Measurements from ENCODE around the gene CATSPERD.

Gene CATSPERD

GRCh38 chr19:5719961-5720790, at the start of gene CATSPERD, which contains the start of gene LONP1:
TSS of gene CATSPERD (plus strand) at chr19:5720637. CDS start at chr19:5720738, 101 bp downstream.
TSS of gene LONP1 (minus strand) at chr19:5720146. CDS start at chr19:5720132, 14 bp downstream.
- peak; percentile 94 for DNase-seq

- DNase-seq, result no peak
Measured at GRCh38 chr19:5671600-5671999, 48.8 kb upstream of the CATSPERD start.

DNA sequence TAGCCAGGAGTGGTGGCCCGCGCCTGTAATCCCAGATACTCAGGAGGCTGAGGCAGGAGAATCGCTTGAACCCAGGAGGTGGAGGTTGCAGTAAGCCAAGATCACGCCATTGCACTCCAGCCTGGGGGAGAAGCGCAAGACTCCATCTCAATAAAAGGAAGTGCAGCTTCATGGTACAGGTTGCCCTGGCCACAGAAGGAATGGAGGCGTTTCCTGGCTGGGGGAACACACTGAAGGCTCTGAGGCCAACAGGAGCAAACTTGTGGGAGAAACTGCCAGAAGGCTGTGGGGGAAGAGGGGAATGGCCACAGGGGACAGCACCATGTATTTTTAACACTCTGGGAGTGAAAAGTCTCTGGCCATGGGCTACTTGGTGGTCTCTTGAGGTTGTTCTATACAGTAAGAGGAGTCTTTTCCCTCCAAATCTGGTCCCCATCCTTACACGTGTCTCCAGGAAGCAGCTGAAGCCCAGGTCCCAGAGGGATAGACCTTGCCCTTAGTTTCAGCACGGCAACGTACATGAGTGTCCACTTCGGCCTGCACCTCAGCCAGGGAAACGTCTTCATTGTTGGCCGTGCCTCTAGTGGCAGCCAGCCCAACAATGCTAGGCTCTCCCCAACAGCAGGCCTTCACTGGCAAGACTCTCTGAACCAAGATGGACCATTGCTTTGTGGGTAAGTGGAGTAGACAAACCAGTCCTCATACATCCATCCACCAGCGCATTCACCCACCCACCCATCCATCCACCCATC, 47.6 kb upstream of the CATSPERD start:
- DNase-seq, result no peak

DNA sequence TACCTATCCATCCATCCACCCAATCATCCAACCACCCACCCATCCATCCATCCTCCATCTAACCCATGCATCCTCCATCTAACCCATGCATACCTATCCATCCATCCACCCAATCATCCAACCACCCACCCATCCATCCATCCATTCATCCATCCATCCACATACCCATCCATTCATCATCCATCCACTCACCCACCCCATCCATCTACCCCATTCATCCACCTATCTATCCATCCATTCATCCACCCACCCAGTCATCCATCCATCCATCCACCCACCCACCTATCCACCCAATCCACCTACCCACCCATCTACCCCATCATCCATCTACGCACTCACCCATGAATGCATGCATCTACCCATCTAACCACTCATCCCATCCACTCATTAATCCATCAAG, 46.7 kb upstream of the CATSPERD start:
- no peak for DNase-seq

- no peak for DNase-seq
Measured at GRCh38 chr19:5674714-5675113, 45.7 kb upstream of the CATSPERD start.

GRCh38 chr19:5676105-5676771, 44.2 kb upstream of the CATSPERD start:
- no peak for DNase-seq

DNA sequence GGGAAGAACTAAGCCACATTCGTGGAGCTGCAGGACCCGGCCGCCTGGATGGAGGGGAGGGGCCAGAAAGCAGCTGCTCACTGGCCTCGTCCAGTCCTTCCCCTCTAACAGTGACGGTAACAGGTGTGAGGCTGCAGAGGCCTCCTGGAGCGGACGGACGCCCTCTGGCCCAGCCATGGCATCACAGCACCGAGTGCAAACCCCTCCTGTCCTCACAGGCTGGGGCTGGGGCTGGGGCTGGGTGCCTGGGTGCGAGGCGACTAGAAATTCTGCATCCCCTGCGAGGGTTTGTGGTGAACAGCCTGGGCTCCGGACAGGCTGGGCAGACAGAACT, 43.7 kb upstream of the CATSPERD start:
- no peak for DNase-seq

GRCh38 chr19:5677136-5677535, 43.3 kb upstream of the CATSPERD start:
- no peak for DNase-seq

DNA sequence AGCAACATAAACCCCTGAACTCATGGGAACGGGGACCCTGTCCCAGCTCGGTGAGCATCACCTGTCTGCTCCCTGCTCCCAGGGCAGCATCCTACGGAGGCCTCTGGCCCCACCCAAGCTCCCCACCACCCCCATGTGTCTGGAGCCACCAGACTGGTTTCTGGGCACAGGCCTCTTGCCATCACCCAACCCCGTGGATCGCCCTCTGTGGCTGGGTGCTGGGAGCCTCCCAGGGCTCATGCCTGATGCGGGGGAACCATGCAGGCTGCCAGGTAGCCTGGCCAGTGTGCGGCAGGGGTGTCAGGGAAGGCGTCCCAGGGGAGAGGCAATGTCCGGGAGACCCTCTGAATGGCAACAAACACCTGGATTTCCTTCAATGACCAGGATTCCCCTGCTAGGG, 42.9 kb upstream of the CATSPERD start:
- DNase-seq, result no peak

- DNase-seq, result no peak
Measured at GRCh38 chr19:5678071-5678718, 42.2 kb upstream of the CATSPERD start.

GRCh38 chr19:5679289-5680083, 41.0 kb upstream of the CATSPERD start:
- no peak for DNase-seq

GRCh38 chr19:5680084-5680436, 40.4 kb upstream of the CATSPERD start:
- no peak for DNase-seq

DNA sequence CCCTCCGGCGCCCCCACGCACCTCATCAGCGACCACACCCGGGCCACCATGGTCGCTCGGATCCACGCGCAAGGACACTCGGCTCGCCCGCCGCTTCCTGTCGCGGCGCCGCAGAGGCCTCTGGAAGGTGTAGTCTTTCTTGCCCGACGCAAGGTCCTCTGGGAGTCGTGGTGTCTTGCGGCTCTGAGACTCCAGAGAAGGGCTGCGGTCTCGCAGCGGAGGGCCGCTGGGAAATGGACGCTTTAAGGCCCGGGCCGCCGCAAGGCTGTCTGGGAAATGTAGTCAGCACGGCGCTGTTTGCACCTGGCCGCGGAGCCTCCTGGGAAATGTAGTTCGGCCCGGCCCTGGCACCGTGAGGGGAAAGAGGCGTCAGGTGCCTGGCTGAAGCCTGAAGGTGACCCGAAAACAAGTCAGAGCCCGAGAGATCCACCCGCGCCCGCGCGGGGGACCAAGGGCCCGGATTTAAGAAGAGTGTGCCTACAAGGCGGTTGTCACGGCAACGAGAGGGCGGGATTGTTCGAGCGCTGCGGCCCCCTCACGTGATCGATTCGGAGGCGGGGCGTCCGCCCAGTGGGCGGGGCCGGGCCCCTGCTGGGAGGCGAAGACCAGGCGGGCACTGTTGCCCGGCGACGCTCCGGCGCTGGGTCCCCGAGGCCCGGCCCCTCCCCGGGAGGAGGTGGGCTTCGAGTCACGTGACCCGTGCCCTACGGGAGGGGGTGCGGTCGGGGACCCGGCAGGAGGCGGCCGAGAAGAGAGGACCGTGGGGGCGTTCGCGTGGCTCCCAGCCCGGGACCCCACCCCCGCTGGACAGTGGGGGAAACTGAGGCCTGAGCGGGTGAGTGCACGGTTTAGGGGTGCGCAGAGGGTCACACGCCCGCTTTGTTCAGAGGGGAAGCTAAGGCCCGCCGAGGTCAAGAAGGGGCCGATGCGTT, 39.7 kb upstream of the CATSPERD start, which contains the start of the genes HSD11B1L and MICOS13:
TSS of gene HSD11B1L (plus strand) at position 591 of the 932 bp plus-strand sequence. CDS start 3,806 bp downstream, outside the sequence.
TSS of gene MICOS13 (minus strand) at position 80 of the 932 bp plus-strand sequence. CDS start at position 50, 30 bp downstream.
- peak; percentile 99 for DNase-seq

- DNase-seq, result no peak
Measured at GRCh38 chr19:5681391-5682106, 38.9 kb upstream of the CATSPERD start.

GRCh38 chr19:5682107-5682482, 38.3 kb upstream of the CATSPERD start:
- no peak for DNase-seq

- no peak for DNase-seq
Measured at GRCh38 chr19:5683177-5683886, 37.1 kb upstream of the CATSPERD start.

DNA sequence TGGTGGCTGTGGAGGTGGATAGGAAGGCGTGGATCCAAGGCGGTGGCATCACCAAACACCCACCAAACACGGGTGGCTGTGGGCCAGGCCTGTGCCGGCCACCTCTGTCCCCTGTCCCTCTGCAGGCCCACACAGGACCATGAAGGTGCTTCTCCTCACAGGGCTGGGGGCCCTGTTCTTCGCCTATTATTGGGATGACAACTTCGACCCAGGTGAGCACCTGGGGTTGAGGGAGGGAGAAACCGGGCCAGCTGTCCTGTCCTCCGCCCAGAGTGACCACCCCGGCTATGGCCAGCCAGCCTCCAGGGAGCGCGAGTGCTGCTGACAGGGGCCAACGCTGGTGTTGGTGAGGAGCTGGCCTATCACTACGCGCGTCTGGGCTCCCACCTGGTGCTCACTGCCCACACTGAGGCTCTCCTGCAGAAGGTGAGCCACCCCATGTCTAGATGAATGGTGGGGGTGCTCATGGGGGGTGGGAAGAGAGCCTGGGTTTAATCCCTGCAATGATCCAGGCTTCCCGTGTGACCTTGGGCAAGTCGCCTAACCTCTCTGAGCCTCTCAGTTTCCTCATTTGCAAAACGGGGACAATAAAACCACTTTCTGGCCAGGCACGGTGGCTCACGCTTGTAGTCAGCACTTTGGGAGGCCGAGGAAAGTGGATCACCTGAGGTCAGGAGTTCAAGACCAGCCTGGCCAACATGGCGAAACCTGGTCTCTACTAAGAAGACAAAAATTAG, 35.6 kb upstream of the CATSPERD start:
- no peak for DNase-seq

DNA sequence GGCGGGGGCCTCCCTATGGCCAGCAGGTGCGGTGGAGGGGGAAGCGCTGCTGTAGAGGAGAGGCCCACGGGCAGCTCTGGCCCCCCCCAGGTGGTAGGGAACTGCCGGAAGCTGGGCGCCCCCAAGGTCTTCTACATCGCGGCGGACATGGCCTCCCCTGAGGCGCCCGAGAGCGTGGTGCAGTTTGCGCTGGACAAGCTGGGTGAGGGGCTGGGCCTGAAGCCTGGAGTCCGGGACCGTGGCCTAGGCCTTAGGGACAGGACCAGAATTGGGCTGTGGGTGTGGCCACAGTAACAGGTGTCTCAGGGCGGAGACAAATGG, 34.2 kb upstream of the CATSPERD start:
- no peak for DNase-seq
